22Rv1 (cell line): ENCODE data around the gene MBNL3.

Source experiments
- H3K27ac ChIP-seq: fragments of 450-650 bp; 2 replicates; pipeline ENCODE4 v1.5.1; 2017
- CTCF ChIP-seq: fragments of 450-650 bp; IDR thresholded peaks from 2 replicates; pipeline ENCODE4 v1.5.1; 2017; ENCODE audit warnings: mild to moderate bottlenecking
- ZFX ChIP-seq: fragments of 450-650 bp; IDR thresholded peaks from 2 replicates; pipeline ENCODE4 v1.6.1; 2017; ENCODE audit warnings: antibody characterized with exemption, borderline replicate concordance

The MBNL3 gene

GRCh38 chrX:132508834-132509233 lies 20.0 kb upstream of the MBNL3 start:
- TF ChIP-seq CTCF (no peak), ZFX (no peak)
- H3K27ac ChIP-seq, result no peak overlapping the region

- no peak for TF ChIP-seq CTCF
- no peak for TF ChIP-seq ZFX
- no peak overlapping the region for H3K27ac ChIP-seq
These were observed 16.3 kb upstream of the MBNL3 start for GRCh38 chrX:132505116-132505515.

GRCh38 chrX:132504417-132504816 lies 15.6 kb upstream of the MBNL3 start:
- TF ChIP-seq CTCF (no peak), ZFX (no peak)
- no peak overlapping the region for H3K27ac ChIP-seq

- H3K27ac ChIP-seq, result no peak overlapping the region
These were observed 12.8 kb upstream of the MBNL3 start for GRCh38 chrX:132501606-132502005.

GRCh38 chrX:132497432-132497831 lies 8.6 kb upstream of the MBNL3 start:
- TF ChIP-seq ZFX (no peak), CTCF (no peak)

More at GRCh38 chrX:132501606-132502005, 12.8 kb upstream of the MBNL3 start:
- TF ChIP-seq CTCF, result no peak
- TF ChIP-seq ZFX, result no peak

GRCh38 chrX:132493095-132493494 lies 4.3 kb upstream of the MBNL3 start:
- no peak for TF ChIP-seq ZFX
- TF ChIP-seq CTCF, result no peak
- H3K27ac ChIP-seq, result no peak overlapping the region

More at GRCh38 chrX:132497432-132497831, 8.6 kb upstream of the MBNL3 start:
- H3K27ac ChIP-seq, result no peak overlapping the region

- TF ChIP-seq CTCF (no peak), ZFX (no peak)
- peak overlapping the region; percentile 84 for H3K27ac ChIP-seq
These were observed 2.4 kb upstream of the MBNL3 start for GRCh38 chrX:132491191-132491590.
